GM21367 (cell line): Measurements from ENCODE around the gene HEXIM1.
A peak's percentile ranks its signal among the peaks of the same experiment; 100 is the strongest.

Experiments
- ATAC-seq: cut with Tn5 transposase; IDR thresholded peaks from one replicate; pipeline ENCODE4 v1.9.1; 2021; ENCODE audit not compliant: unreplicated experiment

The HEXIM1 gene

DNA sequence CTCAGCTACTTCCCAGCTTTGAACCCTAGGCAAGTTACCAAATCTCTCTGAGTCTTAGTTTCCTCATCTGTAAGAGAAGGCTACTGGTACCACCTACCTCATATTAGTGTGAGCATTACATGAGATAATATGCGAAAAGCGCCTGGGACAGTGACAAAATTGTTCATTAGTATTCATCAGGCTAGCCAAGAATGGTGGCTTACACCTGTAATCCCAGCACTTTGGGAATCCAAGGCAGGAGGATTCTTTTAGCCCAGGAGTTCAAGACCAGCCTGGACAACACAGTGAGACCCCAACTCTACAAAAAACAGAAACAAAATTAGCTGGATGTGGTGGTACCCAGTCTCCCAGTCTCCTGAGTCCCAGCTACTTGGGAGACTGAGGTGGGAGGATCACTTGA is 19.3 kb upstream of the HEXIM1 start:
- ATAC-seq: no peak

DNA sequence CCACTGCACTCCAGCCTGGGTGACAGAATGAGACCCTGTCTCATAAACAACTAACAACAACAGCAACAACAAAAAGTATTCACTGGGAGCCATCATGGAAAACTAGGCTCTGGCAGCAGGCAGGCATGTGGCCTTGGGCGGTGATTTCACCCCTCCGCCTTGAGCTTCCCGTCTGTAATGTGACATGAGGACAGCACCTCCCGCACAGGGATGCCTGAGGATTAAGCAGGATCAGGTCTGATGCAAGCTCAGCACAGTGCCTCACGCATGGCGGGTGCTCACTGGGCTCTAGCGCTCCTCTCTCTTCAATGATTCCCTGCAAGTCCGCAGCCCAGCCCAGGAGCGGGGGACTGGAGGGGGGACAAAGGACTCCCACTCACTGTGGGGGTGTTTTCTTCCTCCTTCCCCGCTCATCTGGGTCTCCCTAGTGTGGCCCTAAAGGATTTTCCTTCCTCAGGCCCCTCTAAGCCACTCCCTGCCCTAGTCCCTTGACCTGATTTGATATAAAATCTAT is 18.8 kb upstream of the HEXIM1 start:
- no peak for ATAC-seq

DNA sequence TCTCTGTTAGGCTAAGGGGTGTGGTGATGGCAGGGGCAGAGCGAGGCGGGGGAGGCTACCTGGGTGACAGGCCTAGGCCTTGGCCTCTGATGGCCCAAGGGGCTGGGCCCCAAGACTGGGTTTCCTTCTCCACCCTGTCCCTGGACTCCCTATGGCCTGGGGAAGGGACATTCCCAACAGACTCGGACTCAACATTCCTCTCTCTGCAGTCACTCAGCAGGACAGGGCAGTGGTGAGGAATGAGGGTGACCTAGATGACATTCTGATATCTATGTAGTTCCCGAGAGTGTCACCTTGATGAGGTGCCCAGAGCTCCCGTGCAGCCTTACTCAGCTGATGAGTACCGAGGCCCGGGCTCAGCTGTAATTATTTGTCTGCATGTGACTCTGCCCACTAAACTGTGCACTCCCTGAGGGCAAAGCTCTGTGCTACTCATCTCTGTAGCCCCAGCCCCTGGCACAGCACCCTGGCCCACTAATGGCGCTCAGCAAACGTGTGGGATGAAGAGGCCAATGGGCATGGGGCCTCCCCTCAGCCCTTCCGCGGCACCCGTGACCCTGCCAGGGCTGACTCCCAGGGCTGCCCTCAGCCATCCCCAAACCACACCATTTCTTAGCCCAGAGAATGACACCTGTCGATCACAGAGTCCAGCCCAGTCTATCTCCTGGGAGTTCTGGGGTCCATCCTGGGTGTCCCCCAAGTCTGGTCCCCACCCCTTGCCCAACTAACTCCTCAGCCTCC is 18.2 kb upstream of the HEXIM1 start:
- no peak for ATAC-seq

DNA sequence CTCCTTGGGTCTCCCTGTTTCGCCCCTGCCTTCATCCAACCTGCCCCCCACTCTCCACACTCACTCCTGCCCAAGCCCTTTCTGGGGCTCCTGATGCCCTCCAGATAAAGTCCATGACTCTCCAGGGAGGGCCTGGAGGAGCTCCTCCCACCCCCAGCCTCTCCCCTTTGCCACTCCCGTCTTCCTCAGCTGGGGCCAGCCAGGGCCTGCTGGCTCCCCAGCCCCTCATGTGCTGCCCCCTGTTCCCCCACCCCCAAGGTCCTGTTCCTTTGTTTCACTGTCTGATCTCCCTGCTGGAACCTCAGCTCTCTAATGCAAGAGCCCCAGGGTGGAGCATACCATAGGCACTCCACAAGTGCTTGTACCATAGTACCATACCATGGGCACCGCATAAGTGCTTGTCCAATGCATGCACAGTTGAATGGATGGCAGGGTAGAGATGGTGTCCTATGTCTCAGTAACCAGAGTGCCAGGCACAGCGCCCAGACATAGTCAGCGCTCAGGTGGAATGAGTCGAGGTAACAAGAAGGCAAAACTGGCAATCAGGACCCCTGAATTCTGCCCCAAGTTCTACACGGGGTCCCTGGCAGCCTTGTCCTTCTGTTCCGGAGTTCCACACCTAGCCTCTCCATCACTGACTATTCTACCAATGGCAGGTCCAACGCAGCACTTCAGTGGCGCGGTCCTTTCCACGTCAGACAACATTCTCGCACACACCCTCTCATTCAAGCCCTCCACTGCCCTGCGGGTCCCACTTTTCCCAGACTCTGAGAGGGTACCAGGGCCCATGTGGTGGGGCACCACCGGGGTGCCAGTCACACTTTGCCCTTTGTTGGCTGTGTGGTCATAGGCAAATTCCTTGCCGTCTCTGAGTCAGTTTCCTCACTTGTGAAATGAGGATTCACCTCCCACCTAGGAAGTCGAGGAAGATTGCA is 17.3 kb upstream of the HEXIM1 start:
- ATAC-seq: no peak

- no peak for ATAC-seq
Observed at GRCh38 chr17:45131616-45132319, 16.5 kb upstream of the HEXIM1 start.

DNA sequence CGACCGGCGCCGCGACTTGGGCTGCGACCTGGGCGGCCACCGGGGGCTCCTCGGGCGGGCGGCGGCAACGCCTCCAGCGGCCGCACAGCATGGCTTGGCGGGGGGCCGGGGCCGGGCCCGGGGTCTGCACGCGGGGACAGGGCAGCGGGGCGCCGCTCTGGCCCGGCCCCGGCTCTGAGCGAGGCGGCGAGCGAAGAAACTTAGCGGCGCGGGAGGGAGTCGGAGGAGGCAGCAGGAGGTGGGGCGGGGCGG is 16.0 kb upstream of the HEXIM1 start, which contains the start of gene PLCD3:
TSS of gene PLCD3 (minus strand) at position 196 of the 252 bp plus-strand sequence. CDS start at position 91, 105 bp downstream.
- no peak for ATAC-seq

GRCh38 chr17:45132572-45133463 is 15.5 kb upstream of the HEXIM1 start:
- ATAC-seq: no peak

GRCh38 chr17:45135192-45135977 is 12.9 kb upstream of the HEXIM1 start, which contains the start of gene ACBD4:
TSS of gene ACBD4 (plus strand) at chr17:45135687. CDS start at chr17:45136145, 458 bp downstream.
- peak; percentile 53 for ATAC-seq

- no peak for ATAC-seq
Observed at GRCh38 chr17:45135978-45136791, 12.1 kb upstream of the HEXIM1 start.

DNA sequence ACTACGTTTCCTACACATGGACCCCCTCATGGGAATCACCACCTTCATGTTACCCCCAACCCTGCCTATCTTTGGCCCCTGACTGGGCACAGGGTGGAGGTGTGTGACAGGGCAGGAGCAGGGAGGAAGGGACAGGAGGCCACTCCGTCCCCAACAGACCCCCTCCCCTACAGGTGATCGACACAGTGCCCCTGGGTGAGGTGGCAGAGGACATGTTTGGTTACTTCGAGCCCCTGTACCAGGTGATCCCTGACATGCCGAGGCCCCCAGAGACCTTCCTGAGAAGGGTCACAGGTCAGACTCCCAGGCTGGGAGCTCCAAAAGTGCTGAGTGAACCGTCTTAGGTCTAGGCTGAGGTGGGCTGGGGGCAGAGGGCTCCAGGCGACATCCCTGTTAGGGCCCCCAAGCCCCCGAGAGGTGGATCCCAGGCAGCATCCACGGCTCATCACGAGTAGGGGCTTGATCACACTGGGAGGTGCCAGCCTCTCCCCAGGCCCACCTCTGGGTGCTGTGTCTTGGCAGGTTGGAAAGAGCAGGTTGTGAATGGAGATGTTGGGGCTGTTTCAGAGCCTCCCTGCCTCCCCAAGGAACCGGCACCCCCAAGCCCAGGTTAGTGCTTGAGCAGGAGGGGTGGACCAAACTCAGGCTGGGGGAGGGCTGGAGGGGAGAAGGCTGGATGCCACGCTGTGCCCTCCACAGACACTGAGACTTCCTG is 11.3 kb upstream of the HEXIM1 start:
- no peak for ATAC-seq

GRCh38 chr17:45137561-45138305 is 10.5 kb upstream of the HEXIM1 start:
- no peak for ATAC-seq

DNA sequence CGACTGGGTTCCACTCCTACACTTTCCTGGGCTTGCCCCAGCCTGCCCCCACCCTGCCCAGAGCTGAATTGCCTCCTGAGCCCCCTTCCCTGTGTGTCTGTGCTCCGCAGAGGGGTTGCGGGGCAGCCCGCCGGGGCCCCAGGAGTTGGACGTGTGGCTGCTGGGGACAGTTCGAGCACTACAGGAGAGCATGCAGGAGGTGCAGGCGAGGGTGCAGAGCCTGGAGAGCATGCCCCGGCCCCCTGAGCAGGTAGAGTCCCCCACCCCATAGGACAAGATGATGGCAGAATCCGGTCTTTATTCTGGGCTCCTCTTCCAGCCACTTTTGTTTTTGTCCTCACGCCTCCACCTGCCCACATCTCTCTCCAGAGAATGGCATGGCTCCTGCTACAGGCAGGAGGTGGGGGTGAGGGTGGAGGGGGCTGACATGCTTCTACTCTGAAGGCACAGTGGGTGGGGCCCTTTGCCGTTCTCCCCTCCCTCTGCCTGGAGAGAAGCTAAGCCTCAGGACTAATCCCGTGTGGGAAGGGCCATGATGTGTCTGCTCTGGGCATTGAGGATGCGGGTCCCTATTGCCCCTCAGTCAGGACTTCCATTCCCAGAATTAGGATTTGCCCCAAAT is 9.3 kb upstream of the HEXIM1 start:
- ATAC-seq: no peak

- no peak for ATAC-seq
Observed at GRCh38 chr17:45139533-45139920, 8.7 kb upstream of the HEXIM1 start.

GRCh38 chr17:45143094-45143670 is 5.1 kb upstream of the HEXIM1 start:
- ATAC-seq: no peak

DNA sequence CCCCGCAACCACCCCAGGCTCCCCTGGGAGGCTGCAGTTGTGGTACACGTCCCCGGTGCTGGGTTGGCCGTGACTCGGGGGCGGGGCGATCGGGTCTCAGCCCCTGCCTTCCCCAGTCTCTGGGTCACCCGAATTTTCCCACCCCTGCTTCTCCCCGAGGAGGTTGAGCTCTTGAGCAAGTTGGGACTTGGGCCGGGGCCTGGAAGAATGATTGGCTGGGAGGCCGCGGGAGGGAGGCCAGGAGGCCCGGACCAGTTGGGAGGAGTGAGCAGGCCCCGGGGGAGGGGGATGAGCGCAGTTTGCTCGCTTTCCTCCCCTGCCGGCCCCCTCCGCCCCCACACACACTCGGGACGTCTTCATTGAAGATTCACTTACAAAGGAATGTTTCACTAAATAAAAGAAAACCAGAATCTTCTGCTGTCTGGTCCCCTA is 4.5 kb upstream of the HEXIM1 start:
- no peak for ATAC-seq

- ATAC-seq: no peak
Observed at GRCh38 chr17:45144199-45145034, 3.9 kb upstream of the HEXIM1 start.
